ENCODE measurements around the gene GJA9.
"Not testable (repeated sequence)": the region's sequence is repeated elsewhere in the genome, so short reads cannot be mapped to it uniquely, and the experiment has no call there.

GJA9 gene

GRCh38 chr1:38875811-38876210, 5.6 kb downstream of the GJA9 start:
- in situ Hi-C loops (cut with HindIII; ENCODE audit: low sequenced_read_pairs) = no loop called here

- in situ Hi-C loops (cut with HindIII; ENCODE audit: low sequenced_read_pairs) = loop anchor here (5.0 kb wide), 1 partner anchor 84 kb away; no protein-coding TSS in a partner anchor
These were observed 8.1 kb downstream of the GJA9 start, which contains the start of gene MYCBP for GRCh38 chr1:38873027-38873969. TSS of gene MYCBP (minus strand) at chr1:38873348. CDS start at chr1:38873305, 43 bp downstream.

GRCh38 chr1:38872401-38873026, 8.9 kb downstream of the GJA9 start:
- in situ Hi-C loops (cut with HindIII; ENCODE audit: low sequenced_read_pairs) = loop anchor here (5.0 kb wide), 1 partner anchor 85 kb away; no protein-coding TSS in a partner anchor

DNA sequence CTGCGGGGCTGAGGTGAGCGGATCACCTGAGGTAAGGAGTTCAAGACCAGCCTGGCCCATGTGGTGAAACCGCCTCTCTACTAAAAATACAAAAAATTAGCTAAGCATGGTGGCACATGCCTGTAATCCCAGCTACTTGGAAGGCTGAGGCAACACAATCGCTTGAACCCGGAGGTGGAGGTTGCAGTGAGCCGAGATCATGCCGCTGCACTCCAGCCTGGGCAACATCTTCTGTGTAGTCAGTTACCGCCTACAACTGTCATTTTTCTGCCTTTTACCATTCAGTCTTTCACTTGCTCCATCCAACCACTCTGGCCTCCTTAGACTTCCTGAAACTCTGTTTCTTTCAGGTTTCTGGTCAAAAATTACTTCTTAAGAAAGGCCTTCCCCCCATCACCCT, 10.4 kb downstream of the GJA9 start:
- in situ Hi-C loops (cut with HindIII; ENCODE audit: low sequenced_read_pairs) = loop anchor here (5.0 kb wide), 1 partner anchor 86 kb away; no protein-coding TSS in a partner anchor

DNA sequence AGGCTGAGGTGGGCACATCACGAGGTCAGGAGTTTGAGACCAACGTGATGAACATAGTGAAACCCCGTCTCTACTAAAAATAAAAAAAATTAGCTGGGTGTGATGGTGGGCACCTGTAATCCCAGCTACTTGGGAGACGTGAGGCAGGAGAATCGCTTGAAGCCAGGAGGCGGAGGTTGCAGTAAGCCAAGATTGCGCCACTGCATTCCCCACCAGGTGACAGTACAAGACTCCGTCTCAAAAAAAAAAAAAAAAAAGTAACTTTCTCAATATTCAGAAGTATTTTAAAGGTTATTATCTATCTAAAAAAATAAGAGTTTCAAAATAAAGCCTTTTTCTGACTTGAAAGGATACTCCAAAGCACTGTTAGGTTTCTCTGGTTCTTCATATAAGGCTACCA, 14.2 kb downstream of the GJA9 start:
- in situ Hi-C loops (cut with HindIII; ENCODE audit: low sequenced_read_pairs) = no loop called here

DNA sequence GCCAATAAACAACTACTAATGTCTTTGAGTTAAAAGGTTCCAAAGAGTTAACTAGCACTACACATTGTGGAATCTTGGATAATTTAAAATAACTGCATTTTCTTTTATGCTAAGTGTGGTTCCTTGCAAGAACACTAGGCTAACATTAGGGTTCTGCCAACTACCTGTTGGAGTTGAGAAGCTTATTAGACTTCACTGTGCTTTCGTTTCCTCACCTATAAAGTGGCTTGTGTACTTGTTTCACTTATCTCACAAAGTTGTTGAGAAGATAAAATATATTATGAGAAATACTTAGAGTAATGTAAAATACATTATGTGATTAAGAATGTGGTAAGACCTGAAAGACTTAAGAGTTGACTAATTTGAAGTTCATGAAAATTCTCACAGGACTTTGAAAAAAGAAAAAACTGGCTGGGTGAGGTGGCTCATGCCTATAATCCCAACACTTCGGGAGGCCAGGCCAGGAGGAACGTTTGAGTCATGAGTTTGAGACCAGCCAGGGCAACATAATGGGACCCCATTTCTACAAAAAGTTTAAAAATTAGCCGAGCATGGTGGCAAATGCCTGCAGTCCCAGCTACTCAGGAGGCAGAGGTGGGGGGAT, 16.2 kb downstream of the GJA9 start:
- in situ Hi-C loops (cut with HindIII; ENCODE audit: low sequenced_read_pairs) = no loop called here

DNA sequence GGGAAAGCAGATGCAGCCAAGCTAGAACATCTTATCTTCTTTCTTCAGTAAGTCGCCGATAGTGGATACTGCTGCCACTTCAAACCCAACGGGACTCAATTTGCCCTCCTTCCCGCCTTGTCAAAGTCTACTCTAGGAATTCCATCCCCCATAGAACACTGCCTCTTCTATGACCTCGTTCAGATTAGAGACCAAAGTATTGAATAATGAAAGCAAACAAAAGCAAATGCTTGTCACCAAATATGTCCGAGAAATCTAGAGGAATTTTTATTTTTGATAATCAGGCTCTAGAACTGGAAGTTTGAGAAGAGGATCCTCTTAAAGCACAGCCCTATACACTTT, 21.0 kb downstream of the GJA9 start:
- in situ Hi-C loops (cut with HindIII; ENCODE audit: low sequenced_read_pairs) = no loop called here

DNA sequence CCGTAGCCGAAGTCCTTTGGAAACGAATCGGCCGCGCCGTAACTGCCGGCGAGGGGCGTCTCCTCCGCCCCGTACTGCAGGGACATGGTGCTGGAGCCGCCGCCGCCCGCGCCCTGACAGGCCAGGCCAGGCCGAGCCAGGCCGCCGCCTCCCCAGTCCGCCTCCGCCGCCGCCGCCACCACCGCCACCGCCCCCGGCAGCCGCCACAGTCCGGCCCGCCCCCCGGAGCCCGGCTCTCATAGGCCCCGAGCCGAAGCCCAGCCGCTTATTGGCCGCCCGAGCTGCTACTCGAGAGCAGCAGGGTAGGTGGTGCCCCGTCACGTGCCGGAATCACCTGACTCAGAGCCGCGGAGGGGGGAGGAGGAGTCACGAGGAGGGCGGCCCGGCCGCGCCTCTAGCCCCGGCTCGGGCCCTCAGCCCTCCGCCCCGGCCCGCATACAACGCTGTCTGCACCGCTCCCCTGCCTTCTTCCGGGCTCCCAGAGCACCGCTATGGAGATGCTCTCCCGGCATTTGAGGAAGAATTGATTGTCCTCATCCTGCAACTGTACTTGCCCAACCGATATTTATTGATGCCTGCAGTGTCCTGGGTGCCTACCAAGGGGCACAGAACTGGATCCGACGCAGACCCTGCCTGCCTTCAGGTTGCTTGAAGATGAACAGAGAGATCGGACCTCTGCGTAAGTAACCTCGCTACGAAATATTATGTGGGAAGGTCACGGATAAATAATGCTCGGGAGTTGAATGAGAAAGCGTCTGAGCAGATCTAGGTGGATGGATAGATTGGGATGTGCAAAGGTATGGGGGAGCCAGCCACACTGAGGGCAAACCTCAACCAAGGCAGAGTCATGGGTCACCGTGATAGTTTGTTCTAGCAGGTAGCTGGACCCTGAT, 21.6 kb downstream of the GJA9 start, which contains the start of gene RRAGC:
Gene RRAGC (minus strand): TSS at position 212 of the 893 bp plus-strand sequence. CDS start 126 bp downstream, at position 86.
- in situ Hi-C loops (cut with HindIII; ENCODE audit: low sequenced_read_pairs) = no loop called here

- in situ Hi-C loops (cut with HindIII; ENCODE audit: low sequenced_read_pairs) = no loop called here
These were observed 22.4 kb downstream of the GJA9 start for GRCh38 chr1:38858833-38859560.

DNA sequence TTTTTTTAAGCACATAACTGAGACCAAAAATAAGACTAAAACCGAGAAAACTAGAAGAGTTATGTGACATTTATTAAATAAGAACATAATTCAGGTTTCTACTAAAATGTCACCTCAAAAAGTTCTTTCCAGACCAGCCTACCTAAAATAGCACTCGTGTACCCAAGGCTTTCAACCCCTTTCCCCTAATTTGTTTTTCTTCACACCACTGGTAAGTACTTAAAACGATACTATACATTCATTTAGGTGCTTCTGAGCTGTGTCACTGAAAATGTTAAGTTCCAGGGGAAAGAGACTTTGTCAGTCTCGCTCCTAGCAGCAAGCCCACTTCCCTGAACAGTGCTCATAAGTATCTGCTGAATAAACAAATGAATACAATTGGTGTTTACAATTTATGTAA, 28.6 kb downstream of the GJA9 start:
- in situ Hi-C loops (cut with HindIII; ENCODE audit: low sequenced_read_pairs) = no loop called here

- in situ Hi-C loops (cut with HindIII; ENCODE audit: low sequenced_read_pairs) = no loop called here
These were observed 33.3 kb downstream of the GJA9 start for GRCh38 chr1:38848071-38848470.

DNA sequence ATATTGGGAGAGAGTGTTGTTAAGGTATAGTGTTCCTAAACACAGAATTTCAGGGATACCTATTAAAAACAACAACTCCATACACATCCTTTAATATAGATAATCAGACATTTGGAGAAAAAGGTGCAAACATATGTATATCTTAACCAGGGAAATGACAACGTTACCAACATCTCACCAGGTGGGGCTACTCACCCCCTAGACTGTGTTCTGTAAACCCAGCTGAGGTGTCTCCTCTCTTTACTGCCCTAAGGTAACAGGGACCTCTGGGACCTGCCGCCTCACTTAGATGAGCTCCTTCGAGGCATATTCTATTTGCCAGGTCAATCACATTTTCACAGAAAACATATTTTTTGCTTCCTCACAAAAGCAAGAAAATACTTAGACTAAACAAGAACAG, 35.2 kb downstream of the GJA9 start:
- in situ Hi-C loops (cut with HindIII; ENCODE audit: low sequenced_read_pairs) = no loop called here

DNA sequence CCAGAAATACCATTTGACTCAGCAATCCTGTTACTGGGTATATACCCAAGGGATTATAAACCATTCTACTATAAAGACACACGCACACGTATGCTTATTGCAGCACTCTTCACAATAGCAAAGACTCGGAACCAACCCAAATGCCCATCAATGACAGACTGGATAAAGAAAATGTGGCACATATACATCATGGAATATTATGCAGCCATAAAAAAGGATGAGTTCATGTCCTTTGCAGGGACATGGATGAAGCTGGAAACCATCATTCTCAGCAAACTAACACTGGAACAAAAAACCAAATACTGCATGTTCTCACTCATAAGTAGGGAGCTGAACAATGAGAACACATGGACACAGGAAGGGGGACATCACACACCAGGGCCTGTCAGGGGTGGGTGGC, 36.3 kb downstream of the GJA9 start:
- in situ Hi-C loops (cut with HindIII; ENCODE audit: low sequenced_read_pairs) = not testable (repeated sequence)

DNA sequence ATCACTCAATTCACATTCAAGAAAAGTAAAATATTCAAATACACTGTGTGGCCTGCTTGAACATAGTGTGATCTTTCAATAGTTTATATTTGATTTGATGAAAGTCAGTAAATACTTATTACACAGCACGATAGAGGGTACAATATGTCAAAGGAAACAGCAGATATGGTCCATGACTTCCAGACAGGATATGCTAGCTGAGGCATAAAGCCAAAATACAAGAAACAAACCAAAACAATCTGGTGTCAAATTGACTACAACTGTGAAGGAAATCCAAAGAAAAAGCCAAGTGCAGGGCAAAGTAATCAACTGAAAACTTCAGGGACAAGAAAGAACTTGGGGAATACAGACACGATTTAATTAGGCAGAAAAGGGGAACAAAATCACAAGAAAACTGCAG, 41.1 kb downstream of the GJA9 start:
- in situ Hi-C loops (cut with HindIII; ENCODE audit: low sequenced_read_pairs) = no loop called here

- in situ Hi-C loops (cut with HindIII; ENCODE audit: low sequenced_read_pairs) = no loop called here
These were observed 42.0 kb downstream of the GJA9 start for GRCh38 chr1:38839363-38839762.

DNA sequence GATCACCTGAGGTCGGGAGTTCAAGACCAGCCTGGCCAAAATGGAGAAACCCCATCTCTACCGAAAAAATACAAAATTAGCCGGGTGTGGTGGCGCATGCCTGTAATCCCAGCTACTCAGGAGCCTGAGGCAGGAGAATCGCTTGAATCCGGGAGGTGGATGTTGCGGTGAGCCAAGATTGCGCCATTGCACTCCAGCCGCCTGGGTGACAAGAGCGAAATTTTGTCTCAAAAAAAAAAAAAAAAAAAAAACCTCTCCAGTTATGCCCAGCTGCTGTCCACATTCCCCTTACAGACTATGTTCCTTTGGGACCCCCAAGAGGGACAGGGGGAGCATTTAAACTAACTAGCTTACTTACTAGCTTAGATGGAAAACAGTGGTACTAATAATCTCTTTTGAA, 45.1 kb downstream of the GJA9 start:
- in situ Hi-C loops (cut with HindIII; ENCODE audit: low sequenced_read_pairs) = not testable (repeated sequence)

- in situ Hi-C loops (cut with HindIII; ENCODE audit: low sequenced_read_pairs) = no loop called here
These were observed 46.2 kb downstream of the GJA9 start for GRCh38 chr1:38834937-38835827.

DNA sequence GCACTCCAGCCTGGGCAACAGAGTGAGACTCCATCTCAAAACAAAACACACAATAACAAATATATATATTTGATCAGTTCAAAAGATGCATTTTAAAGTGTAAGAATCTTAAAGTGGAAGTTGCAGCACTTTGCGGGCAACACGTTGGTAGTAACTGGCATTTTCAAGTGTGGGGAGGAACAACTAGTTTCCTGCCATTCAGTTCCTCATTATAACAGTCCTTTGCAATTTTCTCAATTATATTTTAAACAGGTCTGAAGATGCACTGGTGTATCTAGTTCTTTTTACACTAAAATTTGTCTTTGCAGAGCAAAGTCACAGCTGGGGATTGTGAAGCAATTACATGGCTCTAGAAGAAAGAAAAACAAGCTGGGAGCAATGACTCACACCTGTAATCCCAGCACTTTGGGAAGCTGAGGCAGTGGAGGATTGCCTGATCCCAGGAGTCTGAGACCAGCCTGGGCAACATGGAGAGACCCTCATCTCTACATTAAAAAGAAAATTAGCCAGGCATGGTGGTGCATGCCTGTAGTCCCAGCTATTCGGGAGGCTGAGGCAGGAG, 47.1 kb downstream of the GJA9 start:
- in situ Hi-C loops (cut with HindIII; ENCODE audit: low sequenced_read_pairs) = no loop called here

DNA sequence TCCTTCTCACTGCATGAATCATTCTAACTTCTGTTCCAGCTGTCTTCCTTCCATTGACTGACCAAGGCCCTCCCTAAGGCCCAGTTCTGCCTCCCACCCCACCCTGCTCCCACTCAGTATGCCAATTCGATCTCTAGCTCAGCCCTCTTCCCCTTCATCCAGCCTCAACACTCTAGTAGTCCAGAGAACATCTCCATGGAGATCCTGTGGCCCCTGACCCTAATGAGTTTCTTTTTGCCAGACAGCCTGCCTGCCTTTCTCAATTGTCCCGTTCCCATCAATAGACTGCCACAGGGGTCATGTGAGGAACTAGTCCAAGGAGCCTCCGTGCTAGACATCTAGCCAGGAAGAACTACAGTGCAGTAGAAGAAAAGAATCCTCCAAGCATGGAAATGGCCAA, 48.2 kb downstream of the GJA9 start:
- in situ Hi-C loops (cut with HindIII; ENCODE audit: low sequenced_read_pairs) = no loop called here
